ENCODE measurements around the gene MBTD1. TPM values are rescaled to one million over a fixed set of nuclear protein-coding genes. Genes with fewer than 3 reads are reported as not detected.
A peak's percentile ranks its signal among the peaks of the same experiment; 100 is the strongest.

The MBTD1 gene
- total and polyA plus RNA-seq, 10 of the 15 experiments (the other 5 are each of a cell fraction or from before 2014, with no cell fraction given) = 1.3 to 16.7 (median 9.5) TPM

GRCh38 chr17:51161541-51161940 is 98.3 kb downstream of the MBTD1 start:
- H3K36me3 ChIP-seq (ENCODE audit: control insufficient read depth in 2 of 2, insufficient read depth in 2 of 2, low read length in 1 of 2) = peaks cover 15 to 31% of the 10 kb centered on the region in 2 experiments
- intact Hi-C loops (cut with micrococcal nuclease; ENCODE audit: unreplicated experiment) (no loop called here), in situ Hi-C loops (cut with MboI) (loop anchor here (10.0 kb wide), 1 partner anchor 57 kb away; no protein-coding TSS in a partner anchor)
- POLR2A ChIA-PET = no interaction called here
- ATAC-seq (no peak), DNase-seq (ENCODE audit: low read depth, low spot score) (no peak), FAIRE-seq (no peak)
- H3K27ac ChIP-seq (ENCODE audit: control insufficient read depth, insufficient read depth) = no peak overlapping the region
- H3K4me2 ChIP-seq (ENCODE audit: control insufficient read depth, insufficient read depth) = no peak overlapping the region
- 54% methylated on average over 3 of the region's 3 CpGs for WGBS (ENCODE audit: insufficient coverage, insufficient replicate concordance, low lambda C conversion rate, missing lambda C conversion rate)
- peaks cover 24% of the 10 kb centered on the region for H3K79me2 ChIP-seq (ENCODE audit: control insufficient read depth, insufficient read depth, low read length)
- SMC1A ChIA-PET (ENCODE audit: uncharacterized antibody, unreplicated experiment) = interaction anchor here (1.9 kb wide), 1 partner anchor 8 kb away, joined by 4 read pairs; the partner anchor contains the start of gene NME1
- no peaks in the 10 kb centered on the region for H3K9me3 ChIP-seq (replicated peaks; ENCODE audit: control insufficient read depth, insufficient read depth, low read length)
- no peak overlapping the region for H3K9ac ChIP-seq (ENCODE audit: control insufficient read depth, insufficient read depth, low read length)
- H2AFZ ChIP-seq (ENCODE audit: control insufficient read depth, low read depth, low read length) = no peak overlapping the region
- CTCF ChIA-PET = interaction anchor here (0.7 to 5.8 kb wide), 2 partner anchors 7 to 105 kb away, joined by 3 to 35 read pairs; partner anchors contain the start of gene NME1
- TSS peak; percentile 18 for BruUV-seq (replicated peaks)
- no peaks in the 10 kb centered on the region for H3K27me3 ChIP-seq (replicated peaks in 1 of 2; ENCODE audit: control insufficient read depth in 2 of 2, insufficient read depth in 2 of 2, low read length in 1 of 2)
- peaks cover 8% of the 10 kb centered on the region for H3K4me1 ChIP-seq (ENCODE audit: control insufficient read depth, insufficient read depth, low read length)
- TF ChIP-seq SP1 (IDR thresholded peaks at IDR 0.05; ENCODE audit: low read depth, low read length) = no peak
- no peak for TF ChIP-seq SKIL (IDR thresholded peaks at IDR 0.05; ENCODE audit: low read depth, poor library complexity, severe bottlenecking)
- no peak for TF ChIP-seq PKNOX1 (IDR thresholded peaks at IDR 0.05)
- no peak for TF ChIP-seq SUZ12 (IDR thresholded peaks at IDR 0.05; ENCODE audit: unreplicated experiment)
- H3K4me3 ChIP-seq = no peak overlapping the region
- RAD21 ChIA-PET (ENCODE audit: unreplicated experiment) = no interaction called here
- no peaks in the 10 kb centered on the region for H4K20me1 ChIP-seq (ENCODE audit: control insufficient read depth, insufficient read depth)

All from GM12878 (cell line).